ENCODE measurements around the gene HTR2B. TPM values are rescaled to one million over a fixed set of nuclear protein-coding genes. Genes with fewer than 3 reads are reported as not detected.

The HTR2B gene
- total RNA-seq, 1 donor from 2014 or later: not detected

GRCh38 chr2:231168460-231169139 is 43.8 kb upstream of the HTR2B start:
- H3K4me1 Mint-ChIP-seq (ENCODE audit: unreplicated experiment): no peaks in the 10 kb centered on the region
- H3K27ac Mint-ChIP-seq: no peak overlapping the region
- no peaks in the 10 kb centered on the region for H3K9me3 Mint-ChIP-seq

GRCh38 chr2:231167745-231168459 is 43.1 kb upstream of the HTR2B start:
- Mint-ChIP-seq H3K4me1 (ENCODE audit: unreplicated experiment) (no peaks in the 10 kb centered on the region), H3K36me3 (peaks cover 53% of the 10 kb centered on the region), H3K27me3 (no peaks in the 10 kb centered on the region), H3K4me3 (no peak overlapping the region), H3K9me3 (no peaks in the 10 kb centered on the region), H3K27ac (no peak overlapping the region)
- TF ChIP-seq CTCF (conservative IDR thresholded peaks at IDR 0.05): no peak
- DNase-seq (ENCODE audit: extremely low spot score, unreplicated experiment): no peak

More at GRCh38 chr2:231168460-231169139, 43.8 kb upstream of the HTR2B start:
- DNase-seq (ENCODE audit: extremely low spot score, unreplicated experiment): no peak
- Mint-ChIP-seq H3K27me3 (no peaks in the 10 kb centered on the region), H3K36me3 (peaks cover 53% of the 10 kb centered on the region), H3K4me3 (no peak overlapping the region)
- no peak for TF ChIP-seq CTCF (conservative IDR thresholded peaks at IDR 0.05)

- peaks cover 33% of the 10 kb centered on the region for H3K36me3 Mint-ChIP-seq
- H3K27ac Mint-ChIP-seq: no peak overlapping the region
- no peak overlapping the region for H3K4me3 Mint-ChIP-seq
- no peaks in the 10 kb centered on the region for H3K9me3 Mint-ChIP-seq
- H3K4me1 Mint-ChIP-seq (ENCODE audit: unreplicated experiment): peaks cover 10% of the 10 kb centered on the region
- no peaks in the 10 kb centered on the region for H3K27me3 Mint-ChIP-seq
- no peak for TF ChIP-seq CTCF (conservative IDR thresholded peaks at IDR 0.05)
- no peak for DNase-seq (ENCODE audit: extremely low spot score, unreplicated experiment)
Measured at GRCh38 chr2:231163414-231164095, 38.7 kb upstream of the HTR2B start.

- DNase-seq (ENCODE audit: extremely low spot score, unreplicated experiment): no peak
- H3K27me3 Mint-ChIP-seq: no peaks in the 10 kb centered on the region
- no peak overlapping the region for H3K4me3 Mint-ChIP-seq
- H3K4me1 Mint-ChIP-seq (ENCODE audit: unreplicated experiment): peaks cover 10% of the 10 kb centered on the region
- no peak overlapping the region for H3K27ac Mint-ChIP-seq
- peaks cover 28% of the 10 kb centered on the region for H3K36me3 Mint-ChIP-seq
- no peak for TF ChIP-seq CTCF (conservative IDR thresholded peaks at IDR 0.05)
- H3K9me3 Mint-ChIP-seq: no peaks in the 10 kb centered on the region
Measured at GRCh38 chr2:231163011-231163410, 38.2 kb upstream of the HTR2B start.

- H3K4me3 Mint-ChIP-seq: no peak overlapping the region
- DNase-seq (ENCODE audit: extremely low spot score, unreplicated experiment): no peak
- H3K27me3 Mint-ChIP-seq: no peaks in the 10 kb centered on the region
- H3K9me3 Mint-ChIP-seq: no peaks in the 10 kb centered on the region
- peaks cover 10% of the 10 kb centered on the region for H3K4me1 Mint-ChIP-seq (ENCODE audit: unreplicated experiment)
- peaks cover 18% of the 10 kb centered on the region for H3K36me3 Mint-ChIP-seq
- TF ChIP-seq CTCF (conservative IDR thresholded peaks at IDR 0.05): no peak
- H3K27ac Mint-ChIP-seq: no peak overlapping the region
Measured at GRCh38 chr2:231161877-231162329, 37.1 kb upstream of the HTR2B start.

Data from type B pancreatic cell (in vitro differentiated cells).